Measurements from ENCODE around the gene SELENOH.
A peak's percentile ranks its signal among the peaks of the same experiment; 100 is the strongest.

SELENOH gene

GRCh38 chr11:57746920-57747319 is 5.6 kb downstream of the SELENOH start:
- TF ChIP-seq, protein P1, sequence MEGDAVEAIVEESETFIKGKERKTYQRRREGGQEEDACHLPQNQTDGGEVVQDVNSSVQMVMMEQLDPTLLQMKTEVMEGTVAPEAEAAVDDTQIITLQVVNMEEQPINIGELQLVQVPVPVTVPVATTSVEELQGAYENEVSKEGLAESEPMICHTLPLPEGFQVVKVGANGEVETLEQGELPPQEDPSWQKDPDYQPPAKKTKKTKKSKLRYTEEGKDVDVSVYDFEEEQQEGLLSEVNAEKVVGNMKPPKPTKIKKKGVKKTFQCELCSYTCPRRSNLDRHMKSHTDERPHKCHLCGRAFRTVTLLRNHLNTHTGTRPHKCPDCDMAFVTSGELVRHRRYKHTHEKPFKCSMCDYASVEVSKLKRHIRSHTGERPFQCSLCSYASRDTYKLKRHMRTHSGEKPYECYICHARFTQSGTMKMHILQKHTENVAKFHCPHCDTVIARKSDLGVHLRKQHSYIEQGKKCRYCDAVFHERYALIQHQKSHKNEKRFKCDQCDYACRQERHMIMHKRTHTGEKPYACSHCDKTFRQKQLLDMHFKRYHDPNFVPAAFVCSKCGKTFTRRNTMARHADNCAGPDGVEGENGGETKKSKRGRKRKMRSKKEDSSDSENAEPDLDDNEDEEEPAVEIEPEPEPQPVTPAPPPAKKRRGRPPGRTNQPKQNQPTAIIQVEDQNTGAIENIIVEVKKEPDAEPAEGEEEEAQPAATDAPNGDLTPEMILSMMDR (IDR thresholded peaks at IDR 0.05; ENCODE audit: low read depth, low read length, missing control alignments), result no peak
- H3K4me3 ChIP-seq (replicated peaks; ENCODE audit: low read depth, low read length), result no peak overlapping the region

DNA sequence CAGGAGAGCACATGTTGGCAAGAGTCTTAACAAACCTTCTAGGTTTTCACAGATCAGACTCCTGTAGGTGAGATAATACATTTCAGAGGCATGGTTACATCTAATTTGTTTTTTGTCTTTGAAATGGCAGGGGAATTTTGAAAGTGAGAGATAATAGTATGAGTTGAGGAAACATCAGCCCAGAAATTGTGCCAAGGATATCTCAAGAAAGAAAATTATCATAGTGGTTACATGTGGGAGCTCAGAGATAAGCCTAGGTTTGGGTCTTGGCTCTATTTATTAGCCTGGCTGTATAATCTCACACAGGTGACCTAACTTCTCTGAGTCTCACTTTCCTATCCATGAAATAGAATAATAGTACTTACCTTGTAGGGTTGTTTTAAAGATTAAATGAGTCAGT is 9.9 kb downstream of the SELENOH start:
- DNase-seq (ENCODE audit: extremely low read depth, low read depth), result no peak
- H3K4me3 ChIP-seq (replicated peaks; ENCODE audit: low read depth, low read length), result no peak overlapping the region
- TF ChIP-seq, protein P1 (IDR thresholded peaks at IDR 0.05; ENCODE audit: low read depth, low read length, missing control alignments), result no peak

More at GRCh38 chr11:57746920-57747319, 5.6 kb downstream of the SELENOH start:
- no peak for DNase-seq (ENCODE audit: extremely low read depth, low read depth)

- TF ChIP-seq, protein P1 (IDR thresholded peaks at IDR 0.05; ENCODE audit: low read depth, low read length, missing control alignments), result peak; percentile 42
- no peak for DNase-seq (ENCODE audit: extremely low read depth, low read depth)
- no peak within 1 kb of the TSS for H3K4me3 ChIP-seq (replicated peaks; ENCODE audit: low read depth, low read length)
These were observed 10.5 kb downstream of the SELENOH start, which contains the start of gene BTBD18 for GRCh38 chr11:57751676-57752253. TSS of gene BTBD18 (minus strand) at chr11:57751819. CDS start at chr11:57751188, 631 bp downstream.

- DNase-seq (ENCODE audit: extremely low read depth, low read depth), result no peak
- TF ChIP-seq, protein P1 (IDR thresholded peaks at IDR 0.05; ENCODE audit: low read depth, low read length, missing control alignments), result no peak
- no peak overlapping the region for H3K4me3 ChIP-seq (replicated peaks; ENCODE audit: low read depth, low read length)
These were observed 11.7 kb downstream of the SELENOH start for GRCh38 chr11:57752954-57753353.

GRCh38 chr11:57758174-57758573 is 16.9 kb downstream of the SELENOH start:
- no peak for DNase-seq (ENCODE audit: extremely low read depth, low read depth)
- H3K4me3 ChIP-seq (replicated peaks; ENCODE audit: low read depth, low read length), result no peak overlapping the region
- TF ChIP-seq, protein P1 (IDR thresholded peaks at IDR 0.05; ENCODE audit: low read depth, low read length, missing control alignments), result no peak

DNA sequence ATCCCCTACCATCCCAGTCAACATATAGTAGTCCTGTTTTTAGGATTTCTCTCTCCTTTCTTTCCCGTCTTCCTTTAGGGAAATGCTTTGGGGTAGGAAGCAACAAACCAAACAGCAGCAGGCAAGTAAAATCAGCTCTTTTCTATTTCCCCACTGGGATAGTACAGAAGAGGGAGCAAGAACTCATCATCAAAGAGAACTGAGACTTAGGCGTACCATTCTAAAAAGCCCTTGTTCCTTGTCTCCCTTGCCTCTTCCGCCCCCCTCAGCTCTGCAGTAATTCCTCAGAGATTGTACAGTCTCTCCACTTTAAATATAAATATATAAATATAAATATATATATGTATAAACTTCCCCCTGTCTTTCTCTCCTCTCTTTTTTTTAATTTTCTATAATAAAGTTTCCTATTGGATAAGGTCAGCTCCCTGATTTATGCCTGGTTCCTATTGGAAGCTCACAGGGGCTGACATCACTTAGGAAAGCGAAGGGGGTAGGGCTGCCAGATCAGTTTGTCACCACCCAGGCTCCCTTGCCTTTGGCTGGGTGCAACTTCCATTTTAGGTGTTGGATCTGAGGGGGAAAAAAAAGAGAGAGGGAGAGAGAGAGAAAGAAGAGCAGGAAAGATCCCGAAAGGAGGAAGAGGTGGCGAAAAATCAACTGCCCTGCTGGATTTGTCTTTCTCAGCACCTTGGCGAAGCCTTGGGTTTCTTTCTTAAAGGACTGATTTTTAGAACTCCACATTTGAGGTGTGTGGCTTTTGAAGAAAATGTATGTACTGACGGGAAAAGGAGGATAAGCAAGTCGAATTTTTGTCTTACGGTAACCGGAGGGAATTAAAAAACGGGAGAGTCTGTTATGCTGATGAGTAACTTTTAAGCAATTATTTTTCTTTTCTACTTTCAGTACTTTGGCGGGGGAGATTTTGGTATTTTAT is 20.3 kb downstream of the SELENOH start, which contains the start of gene CTNND1:
Gene CTNND1 (plus strand): TSS at position 502 of the 934 bp plus-strand sequence. CDS start 29,677 bp downstream, outside the sequence.
- peak; percentile 94 for DNase-seq (ENCODE audit: extremely low read depth, low read depth)
- TF ChIP-seq, protein P1 (IDR thresholded peaks at IDR 0.05; ENCODE audit: low read depth, low read length, missing control alignments), result no peak
- peak within 1 kb of the TSS; percentile 70 for H3K4me3 ChIP-seq (replicated peaks; ENCODE audit: low read depth, low read length)
